GM21526 (cell line): ENCODE data around the gene SLC38A11.

Experiments used
- ATAC-seq: cut with Tn5 transposase; IDR thresholded peaks from one replicate; pipeline ENCODE4 v1.9.1; 2021; ENCODE audit warnings: moderate library complexity; ENCODE audit not compliant: unreplicated experiment, low FRiP score

SLC38A11 gene

GRCh38 chr2:164972216-164972615 is 16.9 kb upstream of the SLC38A11 start:
- no peak for ATAC-seq

DNA sequence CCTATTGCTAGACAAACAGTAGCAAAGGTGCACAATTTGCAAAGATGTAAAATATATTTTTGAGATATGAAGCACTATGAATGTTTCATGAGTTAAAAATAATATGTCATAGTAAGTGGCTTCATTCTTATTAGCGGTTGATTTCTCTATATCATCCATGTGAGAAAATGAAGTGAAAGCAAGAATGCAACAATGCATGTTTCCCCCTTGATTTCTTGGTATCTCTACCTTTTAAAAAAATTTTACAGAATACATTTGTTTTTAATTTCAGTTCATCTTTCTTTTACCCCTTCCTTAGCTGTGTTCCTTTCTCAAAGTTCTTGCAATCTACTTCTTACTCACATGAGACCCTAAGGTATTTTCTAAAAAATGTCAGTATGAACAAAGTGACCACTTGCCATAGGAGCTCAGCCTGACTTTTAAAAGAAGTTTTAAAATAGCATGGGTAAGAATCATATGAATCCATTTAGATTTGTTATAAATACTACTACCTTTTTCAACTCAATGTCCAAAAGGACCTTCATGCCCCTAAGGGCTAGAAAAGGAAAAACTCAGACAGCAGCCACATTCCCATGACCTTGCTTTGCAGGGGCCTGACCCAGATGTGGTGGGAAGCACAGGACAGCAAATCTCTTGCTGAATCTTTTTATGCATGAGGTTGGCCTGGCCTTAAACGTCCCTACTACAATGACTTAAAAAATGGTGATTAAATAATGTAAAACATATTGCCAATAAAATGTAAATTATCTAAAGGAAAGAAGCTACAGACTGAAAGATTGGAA is 14.8 kb upstream of the SLC38A11 start:
- ATAC-seq, result no peak

- ATAC-seq, result no peak
Measured at GRCh38 chr2:164967781-164968228, 12.5 kb upstream of the SLC38A11 start.

GRCh38 chr2:164967361-164967760 is 12.0 kb upstream of the SLC38A11 start:
- no peak for ATAC-seq

DNA sequence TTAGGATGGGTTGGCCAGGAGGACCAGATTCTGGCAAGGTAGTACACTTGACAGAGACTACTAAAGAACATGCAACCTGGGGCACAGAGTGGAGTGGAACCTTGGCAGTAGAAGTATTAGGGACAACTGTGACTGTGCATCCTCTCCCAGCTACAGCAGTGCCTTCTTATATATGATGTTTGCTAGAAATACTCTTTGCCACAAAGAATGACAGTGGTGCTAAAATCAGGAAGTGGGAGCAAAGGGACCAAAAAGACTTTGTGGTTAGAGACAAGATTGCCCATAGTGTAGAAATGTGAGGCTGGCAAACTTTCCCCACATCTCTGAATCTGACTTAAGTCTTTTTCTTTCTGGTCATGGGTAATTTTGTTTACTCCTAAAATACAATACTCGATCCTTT is 9.4 kb upstream of the SLC38A11 start:
- no peak for ATAC-seq

DNA sequence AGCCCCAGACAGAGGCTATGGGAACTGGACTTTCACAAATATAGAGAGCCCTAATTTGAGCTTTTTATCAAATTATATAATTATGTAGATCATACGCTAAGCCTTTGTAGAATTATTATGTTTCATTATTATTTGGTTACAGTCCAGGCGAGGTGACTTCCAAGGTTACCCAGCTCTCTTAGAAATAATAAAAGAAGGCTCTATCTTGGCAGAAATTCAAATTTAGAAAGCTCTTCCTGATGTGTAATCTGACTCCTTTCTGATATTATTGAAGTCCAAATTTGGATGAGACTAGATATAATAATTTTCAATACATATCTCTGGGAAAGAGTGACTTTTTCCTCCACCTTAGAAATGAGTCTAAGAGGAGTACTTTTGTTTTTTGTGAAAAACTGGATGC is 4.8 kb upstream of the SLC38A11 start:
- no peak for ATAC-seq

- ATAC-seq, result no peak
Measured at GRCh38 chr2:164954186-164954585, 1.1 kb downstream of the SLC38A11 start.

DNA sequence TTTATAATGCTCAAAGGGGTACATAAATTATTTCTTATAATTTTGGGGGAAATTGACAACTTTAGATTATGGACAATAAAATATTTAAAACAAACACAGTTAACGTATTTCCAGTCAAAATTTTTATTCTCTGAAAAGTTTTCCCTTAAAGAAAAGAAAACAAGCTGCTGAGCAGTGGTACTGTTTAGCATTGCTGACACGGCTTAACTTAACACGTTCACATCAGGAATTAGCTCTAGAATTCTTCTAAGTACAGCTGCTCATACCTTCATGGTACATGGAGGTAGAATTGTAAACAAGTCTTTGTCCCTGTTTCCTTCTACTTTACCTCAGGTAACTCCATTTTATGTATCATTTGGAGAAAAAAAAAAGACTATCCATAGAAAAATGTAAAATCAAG is 2.0 kb downstream of the SLC38A11 start:
- ATAC-seq, result no peak

DNA sequence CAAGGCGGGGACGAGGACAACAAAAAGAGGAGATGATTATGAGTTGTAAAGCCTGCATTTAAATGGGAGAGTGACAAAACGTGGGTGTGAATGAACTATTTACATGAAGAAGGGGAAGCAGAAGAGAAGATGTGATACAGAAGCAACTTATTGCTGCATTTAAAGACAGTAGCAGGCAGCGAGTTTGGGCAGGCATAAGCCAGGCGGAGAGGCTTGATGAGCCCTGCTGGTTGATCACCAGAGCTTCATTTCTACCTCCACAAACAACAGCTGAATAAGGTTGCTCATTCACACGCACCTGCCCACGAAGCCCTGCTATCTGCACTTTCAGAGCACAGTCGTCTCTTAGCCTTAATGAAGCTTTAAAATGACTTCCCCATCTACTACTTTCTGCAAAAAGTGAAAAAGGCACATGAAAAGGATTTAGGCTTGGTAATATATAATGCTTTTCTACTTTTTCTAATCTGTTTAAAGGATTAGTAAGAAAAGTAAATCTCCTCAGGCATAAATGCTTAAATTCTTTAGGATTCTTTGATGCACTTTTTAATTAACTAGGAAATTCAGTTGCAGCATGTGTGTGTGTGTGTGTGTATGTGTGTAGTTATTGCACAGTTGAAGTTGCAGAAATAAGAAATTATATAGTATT is 3.1 kb downstream of the SLC38A11 start:
- no peak for ATAC-seq

DNA sequence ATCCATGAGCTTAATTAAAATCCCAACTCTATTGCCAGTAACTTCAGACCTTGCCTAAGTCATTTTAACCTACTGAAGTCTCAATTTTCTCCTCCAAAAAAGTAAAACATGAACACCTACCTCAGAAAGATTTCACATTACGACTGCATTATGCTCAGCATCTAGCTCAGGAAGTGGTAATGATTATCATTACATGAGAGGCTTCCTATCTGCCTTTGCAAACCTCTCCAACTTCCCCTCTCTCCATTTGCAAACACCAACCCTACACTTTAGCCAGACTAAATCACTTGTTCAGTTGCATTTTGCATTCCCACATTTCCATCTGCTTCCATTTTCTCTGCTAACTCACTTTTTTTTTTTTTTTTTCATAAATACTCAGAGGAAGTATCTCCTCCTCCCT is 6.8 kb downstream of the SLC38A11 start:
- no peak for ATAC-seq

DNA sequence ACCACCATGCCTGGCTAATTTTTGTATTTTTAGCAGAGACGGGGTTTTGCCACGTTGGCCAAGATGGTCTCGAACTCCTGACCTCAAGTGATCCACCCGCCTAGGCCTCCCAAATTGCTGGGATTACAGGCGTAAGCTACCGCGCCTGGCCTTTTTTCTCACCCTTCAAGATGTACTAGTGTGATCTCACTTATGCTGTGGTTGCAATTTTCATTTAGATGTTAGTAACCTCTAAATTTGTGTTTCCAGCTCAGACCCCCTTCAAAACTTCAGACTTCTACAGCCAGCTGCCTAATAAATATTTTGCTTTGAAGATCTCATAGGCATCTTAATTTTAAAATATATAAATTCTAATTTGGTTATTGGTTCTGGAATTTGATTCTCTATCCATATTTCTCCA is 8.0 kb downstream of the SLC38A11 start:
- ATAC-seq, result no peak

DNA sequence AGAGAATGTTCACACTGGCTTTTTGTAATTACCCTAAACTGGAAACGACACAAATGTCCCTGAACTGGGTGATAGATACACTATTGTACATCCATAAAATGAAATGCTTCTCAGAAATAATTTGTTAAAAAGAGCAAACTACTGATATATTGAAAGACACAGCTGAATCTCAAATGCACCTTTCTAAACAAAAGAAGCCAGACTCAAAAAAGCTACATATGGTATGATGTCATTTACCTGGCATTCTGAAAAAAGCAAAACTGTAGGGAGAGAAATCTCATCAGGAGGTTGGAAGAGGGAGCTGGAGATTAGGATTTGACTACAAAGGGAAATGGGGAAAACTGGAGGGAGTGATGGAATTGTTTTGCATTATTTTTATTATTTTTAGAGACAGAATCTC is 12.0 kb downstream of the SLC38A11 start:
- ATAC-seq, result no peak

DNA sequence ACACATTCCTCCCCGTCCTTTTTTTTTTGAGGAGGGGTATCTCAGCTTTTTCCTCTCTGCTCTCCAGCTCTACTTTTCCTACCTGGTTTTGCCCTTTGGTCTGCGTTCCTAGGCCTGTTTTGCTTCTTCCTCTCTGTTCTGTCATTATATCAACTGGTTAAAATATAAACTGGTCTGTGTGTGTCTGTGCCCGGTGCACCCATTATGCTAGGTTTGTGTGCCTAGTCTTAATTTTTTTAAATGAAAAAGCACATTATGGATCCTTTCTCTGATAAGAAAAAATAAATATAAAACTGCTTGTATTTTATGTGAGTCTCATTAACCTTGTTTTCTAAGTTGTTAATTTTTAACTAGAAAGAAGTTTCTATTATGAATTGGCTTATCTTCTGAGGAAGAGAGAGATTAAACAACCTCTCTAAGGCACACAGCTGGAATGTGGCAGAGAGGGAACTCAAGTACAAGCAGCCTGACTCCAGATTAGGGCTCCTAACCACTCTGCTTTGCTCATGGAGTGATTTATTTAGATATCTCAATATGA is 17.4 kb downstream of the SLC38A11 start:
- ATAC-seq, result no peak

GRCh38 chr2:164935118-164936101 is 19.9 kb downstream of the SLC38A11 start:
- ATAC-seq, result no peak

DNA sequence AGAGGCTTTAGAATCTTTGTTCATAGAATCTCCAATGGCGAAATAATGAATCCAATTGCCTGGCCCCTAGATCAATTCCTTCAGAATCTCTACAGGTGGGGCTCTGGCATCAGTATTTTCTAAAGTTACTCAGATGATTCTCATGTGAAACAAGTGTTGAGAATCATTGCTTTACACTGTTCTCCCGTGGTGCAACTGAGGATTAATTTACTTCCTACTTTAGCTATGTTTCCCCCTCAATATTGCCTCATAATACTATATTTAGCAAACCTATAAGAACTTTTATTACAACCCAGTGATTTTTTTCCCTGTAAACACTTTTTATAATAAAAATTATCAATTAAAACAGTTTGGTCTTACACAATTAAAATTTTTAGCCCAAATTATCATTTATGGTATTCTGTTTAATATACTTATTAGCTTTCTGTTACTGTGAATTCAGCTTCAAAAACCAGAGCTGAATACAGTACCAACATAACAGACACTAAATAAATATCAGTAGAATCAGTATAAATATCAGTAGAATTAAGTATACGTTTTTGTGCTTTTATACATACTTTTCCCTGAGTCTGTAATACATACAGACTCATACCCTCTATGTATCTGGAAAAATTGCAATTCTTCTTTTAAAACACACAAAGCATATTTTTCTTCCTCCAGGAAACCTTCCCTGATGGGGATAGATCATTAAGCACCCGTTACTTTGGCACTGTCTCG is 20.8 kb downstream of the SLC38A11 start:
- no peak for ATAC-seq

GRCh38 chr2:164933671-164934189 is 21.6 kb downstream of the SLC38A11 start:
- no peak for ATAC-seq

GRCh38 chr2:164932377-164932776 is 22.9 kb downstream of the SLC38A11 start:
- ATAC-seq, result no peak

- no peak for ATAC-seq
Measured at GRCh38 chr2:164928101-164928673, 27.1 kb downstream of the SLC38A11 start.

- ATAC-seq, result no peak
Measured at GRCh38 chr2:164922134-164922533, 33.2 kb downstream of the SLC38A11 start.
